Activated T-helper 1 cell treated with Interleukin-2 at 50 U/mL for 16 hours (primary cell): ENCODE data around the gene CNTNAP2.
"Not testable (repeated sequence)": the region's sequence is repeated elsewhere in the genome, so short reads cannot be mapped to it uniquely, and the experiment has no call there.

Experiments
- DNase-seq: peaks from one replicate; pipeline ENCODE4 v3.0.0-alpha.2; 2020; ENCODE audit warnings: low read depth

Gene CNTNAP2

DNA sequence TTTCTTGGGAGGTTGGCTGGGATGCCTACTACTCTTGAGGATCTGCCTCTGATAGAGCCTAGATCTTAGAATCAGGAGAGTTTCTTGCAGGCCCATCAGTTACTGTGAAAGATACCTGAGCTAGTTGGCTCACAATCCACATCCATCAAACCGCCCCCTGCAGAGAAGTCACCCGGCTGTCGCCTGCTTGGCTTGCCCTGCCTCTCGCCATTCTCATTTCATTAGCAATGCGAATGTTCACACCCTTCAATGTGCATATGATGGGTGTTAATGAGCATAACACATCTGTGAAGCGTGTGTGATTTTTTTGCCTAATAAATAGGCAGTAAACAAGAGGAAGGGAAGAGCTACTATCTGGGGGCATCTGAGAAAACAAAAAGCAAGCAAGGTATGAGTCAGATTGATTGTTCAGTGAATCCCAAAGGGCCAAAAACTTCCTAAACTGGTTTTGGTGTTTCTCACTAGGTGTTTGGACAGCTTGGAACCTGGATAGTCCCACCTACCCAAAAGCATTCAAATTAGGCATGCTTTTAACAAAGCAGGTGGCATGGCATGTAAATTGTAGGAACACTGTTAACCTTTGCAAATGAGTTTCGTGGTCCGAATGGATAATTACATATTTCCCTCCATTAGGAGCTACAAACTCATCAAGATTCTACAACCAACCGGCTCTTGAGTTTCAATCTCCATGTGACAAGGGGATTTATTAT lies 2201.7 kb downstream of the CNTNAP2 start:
- DNase-seq, result no peak

DNA sequence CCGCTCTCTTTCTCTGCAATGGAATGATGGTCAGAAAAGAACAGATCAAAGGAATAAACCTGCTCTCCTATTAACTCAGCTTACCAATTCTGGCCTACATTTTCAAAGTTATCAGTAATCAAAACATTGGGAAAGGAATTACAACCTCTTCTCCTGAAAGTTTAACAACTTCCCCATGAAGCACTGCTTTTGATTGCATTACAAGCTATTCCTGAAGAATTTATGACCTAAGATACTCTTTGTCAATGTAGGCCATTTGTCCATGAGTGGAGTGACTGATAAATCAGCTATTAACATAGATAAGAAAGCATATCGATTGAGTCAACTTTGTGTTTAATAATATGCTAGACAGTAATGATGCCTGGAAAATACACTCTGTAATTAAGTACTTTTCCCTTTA lies 2202.2 kb downstream of the CNTNAP2 start:
- no peak for DNase-seq

DNA sequence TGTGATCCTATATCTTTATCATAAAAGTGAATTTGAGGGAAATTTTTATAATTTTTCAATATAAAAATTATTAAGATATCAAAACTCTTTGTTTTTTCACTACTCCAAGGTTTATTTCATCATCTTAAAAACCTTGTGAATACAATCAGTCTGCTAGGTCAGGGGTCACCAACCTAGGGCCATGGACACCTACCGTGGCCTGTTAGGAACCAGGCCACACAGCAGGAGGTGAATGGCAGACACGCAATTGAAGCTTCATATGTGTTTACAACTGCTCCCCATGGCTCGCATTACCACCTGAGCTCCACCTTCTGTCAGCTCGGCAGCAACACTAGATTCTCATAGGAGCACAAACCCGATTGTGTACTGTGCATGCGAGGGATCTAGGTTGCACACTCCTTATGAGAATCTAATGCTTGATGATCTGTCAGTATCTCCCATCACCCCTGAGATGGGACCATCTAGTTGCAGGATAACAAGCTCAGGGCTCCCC lies 2202.8 kb downstream of the CNTNAP2 start:
- DNase-seq, result no peak

DNA sequence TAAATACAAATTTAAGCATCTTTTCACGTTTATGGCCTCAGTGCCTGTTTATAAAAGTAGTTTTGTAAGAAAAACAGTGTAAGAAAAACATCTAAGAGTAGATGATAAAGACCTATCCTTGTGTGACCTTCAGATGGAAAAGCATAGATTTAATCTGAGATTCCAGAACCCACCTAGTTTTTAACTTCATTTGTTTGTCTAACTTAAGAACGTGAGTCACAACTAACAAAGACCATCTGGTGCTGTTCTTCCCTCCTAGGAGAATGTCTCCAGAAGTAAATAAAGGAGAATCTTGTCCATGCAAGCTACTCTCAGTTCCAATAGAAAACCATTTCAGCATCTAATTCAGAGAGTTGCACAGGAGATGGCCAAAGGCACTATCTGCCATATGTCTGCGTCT lies 2208.6 kb downstream of the CNTNAP2 start:
- no peak for DNase-seq

DNA sequence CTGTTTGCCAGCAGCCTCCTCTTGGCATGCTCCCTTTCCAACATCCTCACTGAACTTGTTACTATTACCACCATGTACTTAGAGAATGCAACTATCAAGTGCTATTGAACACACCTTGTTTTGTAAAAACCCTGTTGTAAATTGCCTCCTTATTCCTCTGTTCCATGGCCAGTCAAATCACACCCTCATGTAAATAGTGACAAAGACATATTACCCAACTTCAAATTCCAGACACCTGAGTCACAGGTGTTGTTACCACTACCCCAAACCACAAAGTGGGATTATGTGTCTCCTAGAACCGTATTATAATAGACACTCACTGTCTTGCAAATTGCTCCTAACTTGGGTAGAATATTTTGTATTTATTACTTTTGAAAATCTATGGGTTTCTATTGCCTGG lies 2210.8 kb downstream of the CNTNAP2 start:
- no peak for DNase-seq

DNA sequence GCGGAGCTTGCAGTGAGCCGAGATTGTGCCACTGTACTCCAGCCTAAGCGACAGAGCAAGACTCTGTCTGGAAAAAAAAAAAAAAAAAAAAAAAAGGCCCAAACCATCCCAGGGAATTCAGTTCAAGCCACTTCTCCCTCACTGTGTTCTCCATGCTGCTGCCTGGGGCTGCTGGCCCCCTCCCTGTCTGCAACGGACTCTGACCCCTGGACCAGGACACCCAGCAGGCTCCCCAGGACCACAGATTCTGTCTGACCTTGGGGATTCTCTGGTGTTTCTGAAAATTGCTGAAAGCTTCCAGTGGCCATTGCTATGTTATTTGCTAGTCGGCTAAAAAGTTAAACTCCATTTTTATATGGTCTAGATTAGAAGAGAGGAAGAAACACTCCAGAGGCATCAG lies 2212.3 kb downstream of the CNTNAP2 start:
- DNase-seq, result no peak

DNA sequence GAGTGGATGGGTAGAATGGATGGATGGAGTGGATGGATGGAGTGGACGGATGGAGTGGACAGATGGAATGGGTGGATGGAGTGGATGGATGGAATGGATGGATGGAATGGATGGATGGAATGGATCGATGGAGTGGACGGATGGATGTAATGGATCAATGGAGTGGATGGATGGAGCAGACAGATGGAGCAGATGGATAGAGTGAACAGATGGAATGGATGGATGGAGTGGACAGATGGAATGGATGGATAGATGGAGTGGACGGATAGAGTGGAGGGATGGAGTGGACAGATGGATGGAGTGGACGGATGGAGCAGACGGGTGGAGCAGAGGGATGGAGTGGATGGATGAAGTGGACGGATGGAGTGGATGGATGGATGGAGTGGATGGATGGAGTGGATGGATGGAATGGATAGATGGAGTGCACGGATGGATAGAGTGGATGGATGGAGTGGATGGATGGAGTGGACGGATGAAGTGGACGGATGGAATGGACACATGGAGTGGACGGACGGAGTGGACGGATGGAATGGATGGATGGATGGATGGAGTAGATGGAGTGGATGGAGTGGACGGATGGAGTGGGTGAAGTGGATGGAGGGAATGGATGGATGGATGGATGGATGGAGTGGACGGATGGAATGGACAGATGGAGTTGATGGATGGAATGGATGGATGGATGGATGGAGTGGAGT lies 2213.7 kb downstream of the CNTNAP2 start:
- no peak for DNase-seq

DNA sequence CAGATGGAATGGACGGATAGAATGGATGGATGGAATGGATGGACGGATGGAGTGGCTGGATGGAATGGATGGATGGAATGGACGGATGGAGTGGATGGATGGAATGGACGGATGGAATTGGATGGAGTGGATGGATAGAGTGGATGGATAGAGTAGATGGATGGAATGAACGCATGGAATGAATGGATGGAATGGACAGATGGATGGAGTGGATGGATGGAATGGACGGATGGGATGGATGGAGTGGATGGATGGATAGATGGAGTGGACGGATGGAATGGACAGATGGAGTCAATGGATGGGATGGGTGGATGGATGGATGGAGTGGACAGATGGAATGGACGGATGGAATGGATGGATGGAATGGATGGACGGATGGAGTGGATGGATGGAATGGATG lies 2214.2 kb downstream of the CNTNAP2 start:
- DNase-seq, result no peak

DNA sequence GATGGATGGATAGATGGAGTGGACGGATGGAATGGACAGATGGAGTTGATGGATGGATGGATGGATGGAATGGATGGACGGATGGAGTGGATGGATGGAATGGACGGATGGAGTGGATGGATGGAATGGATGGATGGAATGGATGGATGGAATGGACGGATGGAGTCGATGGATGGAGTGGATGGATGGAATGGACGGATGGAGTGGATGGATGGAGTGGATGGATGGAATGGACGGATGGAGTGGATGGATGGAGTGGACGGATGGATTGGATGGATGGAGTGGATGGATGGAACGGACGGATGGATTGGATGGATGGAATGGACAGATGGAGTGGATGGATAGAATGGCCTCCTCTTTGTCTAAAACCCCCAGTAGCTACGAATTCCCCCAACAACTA lies 2214.9 kb downstream of the CNTNAP2 start:
- not testable (repeated sequence) for DNase-seq

DNA sequence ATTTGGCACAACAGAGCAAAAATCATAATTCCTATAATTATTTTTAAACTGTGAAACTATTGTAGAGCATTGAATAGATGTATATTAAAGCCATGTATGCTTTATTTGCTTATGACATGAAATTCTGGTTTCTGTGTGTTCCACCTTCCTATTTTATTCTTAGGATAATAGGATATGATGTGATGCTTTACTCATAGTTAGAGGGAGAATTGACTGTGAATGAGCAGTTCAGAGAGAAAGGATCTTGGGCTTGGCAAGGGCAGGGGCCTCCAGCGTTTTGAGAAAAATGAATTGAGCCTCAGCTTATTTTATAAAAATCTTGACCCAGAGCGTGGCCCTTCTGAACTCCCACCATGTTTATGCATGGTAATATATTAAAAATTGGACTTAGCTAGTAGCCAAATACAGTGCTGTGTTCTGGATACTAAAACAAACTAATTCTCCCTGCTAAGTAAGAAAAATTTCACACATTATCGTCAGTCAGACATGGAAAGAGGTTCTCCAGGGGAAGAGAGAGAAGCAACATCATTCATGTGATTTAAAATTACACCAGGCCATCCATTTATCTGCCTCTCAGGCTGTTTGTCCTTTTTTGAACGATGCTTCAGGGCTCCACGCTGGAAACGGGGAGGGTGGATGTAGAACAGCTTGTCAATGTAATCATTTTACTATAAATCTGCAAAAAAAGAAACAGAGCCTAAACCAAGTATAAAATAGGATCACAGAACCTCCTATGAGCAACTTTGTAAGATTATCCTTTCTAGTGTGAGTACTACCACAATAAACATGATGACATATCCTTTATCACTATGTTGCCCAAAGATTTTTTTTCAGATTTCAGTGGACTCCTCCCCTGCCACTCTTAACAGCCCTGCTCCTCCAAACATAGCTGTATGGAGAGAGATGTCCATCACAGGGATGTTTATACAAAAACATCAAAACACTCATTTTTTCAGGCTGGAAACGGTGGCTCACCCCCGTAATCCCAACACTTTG lies 2215.9 kb downstream of the CNTNAP2 start:
- DNase-seq, result no peak

DNA sequence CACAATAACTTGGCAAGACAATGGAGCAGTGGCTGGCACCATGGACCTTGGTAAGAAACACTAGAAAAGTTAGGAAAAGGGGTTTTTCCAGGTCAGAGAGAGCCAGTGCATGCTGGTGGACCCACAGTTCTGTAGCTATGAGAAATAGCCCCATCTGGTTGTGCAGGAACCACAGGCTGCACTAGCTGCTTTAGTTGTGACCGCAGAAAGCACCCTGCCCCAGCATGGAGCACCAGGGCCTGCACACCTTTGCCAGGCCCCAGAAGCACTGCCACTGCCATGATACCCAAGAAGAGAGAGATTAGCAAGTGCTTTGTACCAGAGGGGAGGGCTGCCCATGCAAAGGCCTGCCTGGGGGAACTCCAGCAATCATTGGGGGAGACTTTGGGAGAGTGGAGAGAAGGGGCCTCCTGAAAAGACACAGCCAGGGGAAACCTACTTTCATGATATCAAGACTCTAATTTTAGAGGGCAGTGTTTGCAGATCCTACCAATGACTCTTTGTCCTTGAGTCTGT lies 2217.9 kb downstream of the CNTNAP2 start:
- no peak for DNase-seq

DNA sequence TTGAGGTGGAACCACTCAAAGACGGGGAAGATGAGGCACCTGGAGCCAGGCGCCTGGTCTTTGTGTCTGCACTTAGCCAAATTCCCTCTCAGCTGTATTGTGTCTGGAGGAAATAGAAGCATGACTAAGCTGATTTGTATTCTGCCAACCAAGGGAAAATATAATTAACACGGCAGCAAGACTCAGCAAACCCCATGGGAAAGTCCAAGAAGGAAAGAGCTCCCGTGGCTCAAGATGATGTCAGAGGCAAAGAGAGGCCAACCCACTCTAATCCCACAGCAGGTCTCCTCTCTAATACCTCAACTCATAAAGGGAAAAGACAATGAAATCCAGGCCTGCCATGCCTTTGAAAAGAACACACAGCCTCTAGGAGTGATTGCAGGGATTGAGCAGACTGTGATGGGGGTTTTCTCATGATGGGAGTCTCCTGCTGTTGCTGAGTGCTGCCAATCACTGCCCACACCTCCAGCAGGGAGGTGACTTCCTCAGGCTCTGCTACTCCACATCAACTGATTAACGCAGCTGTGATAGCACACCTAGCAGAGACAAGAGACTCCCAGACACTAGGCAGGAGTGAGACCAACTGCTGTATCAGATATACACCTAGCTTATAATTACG lies 2218.5 kb downstream of the CNTNAP2 start:
- DNase-seq, result no peak

DNA sequence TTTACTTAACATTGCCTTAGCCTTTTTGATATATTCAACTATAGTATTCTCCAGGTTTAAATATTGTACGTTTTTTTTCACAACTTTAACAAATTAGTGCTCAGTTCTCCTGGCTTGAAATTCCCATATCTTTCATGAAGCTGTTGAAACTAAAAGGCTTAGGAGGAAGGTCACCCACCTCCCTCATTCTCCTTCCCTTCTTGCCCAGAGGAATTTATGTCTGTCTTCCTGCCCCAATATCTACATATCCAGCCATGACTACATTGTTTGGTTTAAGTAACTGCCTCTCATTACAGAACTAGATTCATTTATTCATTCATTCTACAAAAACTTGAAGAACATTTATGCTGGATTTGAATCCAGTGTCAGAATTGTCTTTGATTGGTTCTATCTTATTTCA lies 2219.2 kb downstream of the CNTNAP2 start:
- DNase-seq, result no peak

DNA sequence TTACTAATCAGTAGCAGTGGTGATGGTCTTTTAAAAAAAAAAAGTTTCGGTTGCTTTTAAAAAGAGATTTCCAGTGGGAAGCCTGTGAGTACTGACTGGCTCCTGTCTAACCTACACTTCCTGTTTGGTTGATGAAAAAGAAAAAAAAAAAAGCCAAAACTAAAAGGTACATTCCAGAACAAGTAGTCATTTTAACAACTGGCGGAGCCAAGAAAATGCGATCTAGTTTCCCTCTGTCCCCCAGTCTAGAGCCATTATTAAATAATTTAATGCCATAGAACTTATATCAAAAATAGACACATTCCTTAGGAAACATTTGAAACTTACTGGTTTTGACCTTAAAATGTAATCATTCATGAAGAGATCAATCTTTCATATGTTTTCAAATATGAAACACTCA lies 2219.8 kb downstream of the CNTNAP2 start:
- DNase-seq, result no peak

DNA sequence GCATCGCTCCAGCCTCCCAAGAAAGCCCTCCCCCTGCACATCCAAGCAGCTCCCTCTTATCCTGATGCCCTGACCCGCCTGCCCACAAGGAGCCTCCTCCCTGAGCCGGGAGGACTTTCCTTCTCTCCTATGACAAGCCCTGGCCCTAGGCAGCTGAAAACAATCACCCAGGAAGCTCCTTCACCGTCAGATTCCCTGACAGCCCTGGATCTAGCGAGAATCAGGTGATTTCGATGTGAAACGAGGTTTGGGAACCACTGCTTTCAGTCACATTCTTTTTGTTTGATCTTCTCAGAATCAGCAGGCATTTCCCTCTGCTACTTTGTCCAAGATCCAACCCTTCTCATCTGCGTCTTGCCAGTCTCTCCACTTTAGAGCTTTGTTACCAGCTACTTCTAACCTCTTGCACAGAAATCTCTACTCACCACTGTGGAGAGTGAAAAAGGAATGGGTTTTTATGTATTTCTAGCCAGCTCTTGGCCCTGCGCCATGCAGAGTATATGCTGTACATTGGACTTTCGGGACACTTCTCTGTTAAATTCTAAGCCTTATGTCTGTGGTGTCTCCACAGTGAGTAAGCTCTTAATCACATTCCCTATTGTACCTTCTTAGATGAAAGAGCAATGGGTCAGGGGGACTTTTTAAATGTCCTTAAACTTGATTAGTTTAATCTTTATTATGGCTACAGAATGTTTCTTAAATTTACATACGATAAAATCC lies 2220.8 kb downstream of the CNTNAP2 start:
- no peak for DNase-seq

DNA sequence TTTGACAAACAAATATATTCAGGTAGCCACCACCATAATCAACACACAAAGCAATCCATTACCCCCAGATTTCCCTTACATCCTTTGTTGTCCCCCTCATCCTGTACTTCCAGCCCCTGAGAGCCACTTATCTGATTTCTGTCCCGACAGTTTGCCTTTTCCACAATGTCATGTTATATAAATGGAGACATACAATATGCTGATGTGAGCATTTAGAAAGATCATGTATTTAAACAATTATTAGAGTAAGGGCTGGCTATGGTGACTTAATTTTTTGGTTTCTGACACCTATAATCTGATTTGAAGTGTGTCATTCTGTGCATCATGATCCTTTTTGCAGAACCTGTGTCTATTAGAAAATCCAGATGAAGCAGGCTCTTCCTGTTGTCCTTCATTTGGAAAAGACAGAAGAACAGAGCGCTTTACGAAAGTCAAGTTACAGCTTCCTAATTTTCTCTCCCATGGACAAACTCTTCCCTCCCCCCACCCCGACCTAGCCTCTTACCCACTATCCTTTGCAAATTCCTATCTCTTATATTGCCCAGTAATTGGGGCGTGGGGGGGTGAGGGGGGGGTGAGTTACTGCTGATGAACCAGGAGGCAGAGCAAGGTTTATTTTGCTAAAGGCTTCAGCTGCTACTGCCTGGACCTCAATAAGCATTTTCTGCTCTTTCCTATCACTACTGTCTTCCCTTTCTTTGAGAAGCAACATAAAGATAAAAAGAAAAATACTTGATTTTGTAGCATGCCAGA lies 2221.6 kb downstream of the CNTNAP2 start:
- DNase-seq, result no peak

DNA sequence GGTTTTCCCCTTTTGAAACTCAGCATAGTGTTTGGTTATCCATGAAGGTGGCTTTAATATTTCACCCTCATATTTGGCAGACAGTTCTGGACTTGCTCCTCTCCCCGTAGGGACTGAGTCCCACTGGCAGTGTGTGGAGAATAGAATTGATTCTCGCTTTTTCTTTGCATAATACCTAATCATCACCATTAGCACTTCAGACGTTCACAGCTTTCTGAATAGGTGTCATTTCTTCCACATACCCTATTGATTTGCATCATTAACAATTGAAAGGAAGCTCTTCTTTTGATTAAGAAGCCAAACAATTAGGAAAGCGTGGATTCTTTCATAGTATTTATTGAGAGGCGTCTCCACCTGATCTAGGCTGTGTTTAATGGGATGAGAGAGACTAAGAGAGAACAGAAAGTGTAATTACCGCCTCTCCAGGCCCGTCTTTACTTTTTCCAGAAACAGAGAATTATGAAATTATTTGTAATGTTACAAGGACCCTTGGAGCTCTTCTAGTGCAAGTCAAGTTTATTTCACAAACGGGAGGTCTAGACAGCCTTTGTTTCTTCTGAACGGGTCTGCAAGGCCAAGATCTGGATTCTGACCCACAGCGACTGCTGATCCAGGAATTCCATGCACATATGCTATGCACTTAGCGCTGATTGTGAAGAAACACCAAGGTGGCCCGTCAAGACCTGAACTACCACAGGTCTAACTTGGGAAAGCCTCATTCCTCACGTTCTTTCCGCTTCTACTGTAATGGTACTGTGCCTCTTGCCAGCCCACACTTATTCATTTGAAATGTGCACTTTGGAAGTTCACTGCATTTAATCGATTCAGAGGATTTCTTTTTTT lies 2224.1 kb downstream of the CNTNAP2 start:
- no peak for DNase-seq

DNA sequence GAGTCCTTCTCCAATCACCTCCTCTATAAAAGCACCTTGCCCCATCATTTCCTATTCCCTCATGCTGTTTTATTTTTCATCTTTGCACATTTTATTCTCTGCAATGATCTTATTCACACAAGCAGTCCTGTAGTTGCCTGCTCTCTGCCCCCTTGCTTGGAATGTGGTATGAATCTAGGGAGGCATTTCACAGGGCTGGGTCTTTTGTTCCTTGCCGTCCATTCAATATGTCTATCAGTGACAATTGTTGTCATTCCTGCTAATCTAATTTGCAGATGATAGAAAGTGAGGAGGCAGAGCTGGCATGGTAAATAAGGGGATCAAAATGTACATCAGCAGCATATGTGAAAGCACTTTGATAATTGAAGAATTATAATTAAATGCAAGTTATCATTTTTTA lies 2227.8 kb downstream of the CNTNAP2 start:
- DNase-seq, result no peak

DNA sequence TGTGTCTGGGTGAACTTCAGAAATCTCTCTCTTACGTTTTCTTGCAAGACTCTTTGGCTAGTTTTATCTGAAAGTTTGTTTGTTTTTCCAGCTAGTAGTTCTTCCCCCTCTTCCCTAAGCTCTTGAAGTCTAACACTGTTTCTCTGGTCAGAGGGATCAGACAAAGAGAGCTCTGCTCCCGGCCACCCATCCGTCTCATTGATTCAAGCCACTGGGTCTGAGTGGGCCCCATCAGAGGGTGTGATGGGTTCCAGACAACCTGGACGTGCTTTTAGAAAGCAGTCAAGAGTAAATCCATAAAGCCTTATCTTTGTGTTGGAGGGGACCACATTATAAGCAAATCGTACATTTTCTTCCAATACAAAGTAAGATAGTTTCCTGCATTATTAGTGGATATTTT lies 2231.4 kb downstream of the CNTNAP2 start:
- DNase-seq, result no peak
